Stimulated activated CD8-positive, alpha-beta memory T cell treated with anti-CD3 and anti-CD28 coated beads, Interleukin-15, amount 100 ng/mL, for 4 hours (primary cell): ENCODE results near the gene NTM.

Experiments
- DNase-seq, 2 donors: peaks; one replicate each; pipeline ENCODE4 v3.0.0-alpha.2; 2020; ENCODE audit warnings: low read depth in 2 of 2

NTM gene

GRCh38 chr11:131644204-131644795, 273.9 kb downstream of the NTM start:
- DNase-seq: no peak

- DNase-seq: no peak
Observed at GRCh38 chr11:131645237-131645636, 274.8 kb downstream of the NTM start.

DNA sequence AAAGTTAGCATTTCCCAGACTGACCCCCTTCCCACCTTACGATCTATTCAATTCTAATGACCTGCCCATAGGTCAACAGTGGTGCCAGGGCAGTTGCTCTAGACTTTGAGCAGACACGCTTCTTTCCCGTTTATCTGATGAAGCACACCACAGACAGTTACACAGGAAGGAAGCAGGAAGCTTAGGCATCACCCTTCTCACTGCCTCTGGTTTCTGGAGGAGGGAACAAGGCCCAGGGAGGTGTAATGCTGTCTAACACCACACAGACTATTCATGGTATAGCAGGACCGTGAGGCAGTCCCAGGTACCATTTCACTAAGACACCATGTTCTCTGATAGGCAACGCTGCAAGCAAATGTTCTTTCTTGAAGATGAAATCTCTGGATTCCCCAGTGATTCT, 279.4 kb downstream of the NTM start:
- no peak for DNase-seq

- DNase-seq: no peak
Observed at GRCh38 chr11:131652231-131652630, 281.8 kb downstream of the NTM start.

- DNase-seq: no peak
Observed at GRCh38 chr11:131653260-131653659, 282.8 kb downstream of the NTM start.

DNA sequence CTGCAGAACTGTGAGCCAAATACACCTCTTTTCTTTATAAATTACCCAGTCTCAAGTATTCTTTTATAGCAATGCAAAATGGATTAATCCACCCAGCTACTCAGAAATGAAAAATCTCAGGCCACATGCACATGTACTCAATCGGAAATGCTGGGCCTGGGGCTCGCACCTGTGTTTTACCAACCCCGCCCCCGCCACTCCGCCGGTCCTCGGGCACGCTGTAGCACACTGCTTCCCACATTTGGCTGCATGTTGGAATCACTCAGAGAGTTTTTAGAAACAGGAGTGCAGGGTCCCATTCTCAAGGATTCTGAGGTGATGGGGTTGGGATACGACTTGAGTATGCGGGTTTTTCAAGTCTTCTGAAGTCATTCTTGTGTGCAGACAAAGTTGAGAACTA, 284.4 kb downstream of the NTM start:
- no peak for DNase-seq

DNA sequence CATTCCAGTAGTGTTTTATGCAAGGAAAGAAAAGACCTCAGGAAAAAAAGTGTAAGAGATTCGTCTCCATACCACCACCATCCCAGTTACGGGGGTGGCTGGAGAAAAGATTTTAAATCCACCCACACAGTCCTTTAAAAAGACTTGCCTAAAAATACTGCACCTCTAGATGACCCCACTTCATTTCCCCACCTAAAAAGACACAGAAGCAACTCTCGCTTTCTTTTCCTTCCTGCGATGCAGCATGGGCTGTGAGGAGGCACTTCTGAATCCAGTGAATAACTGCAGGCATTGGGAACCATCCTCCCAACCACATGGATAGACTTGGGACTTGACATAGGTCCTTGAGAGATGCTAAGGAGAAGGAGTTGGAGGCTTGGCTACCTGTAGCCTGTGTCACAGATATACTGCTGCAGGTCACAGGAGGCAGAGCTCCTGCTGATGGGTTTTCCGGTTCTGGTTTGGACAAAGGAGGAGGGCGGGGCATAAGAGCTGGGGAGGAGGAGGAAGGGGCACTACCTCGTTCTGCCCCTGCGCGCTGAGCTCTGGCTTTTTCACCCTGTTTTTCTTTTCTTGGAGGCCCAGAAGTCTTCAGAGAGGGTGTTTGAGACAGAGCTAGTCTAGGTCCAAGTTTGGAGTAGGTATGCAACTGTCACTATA, 285.9 kb downstream of the NTM start:
- no peak for DNase-seq

- DNase-seq: no peak
Observed at GRCh38 chr11:131656839-131657211, 286.4 kb downstream of the NTM start.

GRCh38 chr11:131658414-131658813, 288.0 kb downstream of the NTM start:
- no peak for DNase-seq

GRCh38 chr11:131658952-131659351, 288.5 kb downstream of the NTM start:
- no peak for DNase-seq

- DNase-seq: no peak
Observed at GRCh38 chr11:131659931-131660330, 289.5 kb downstream of the NTM start.

- no peak for DNase-seq
Observed at GRCh38 chr11:131661132-131661531, 290.7 kb downstream of the NTM start.

DNA sequence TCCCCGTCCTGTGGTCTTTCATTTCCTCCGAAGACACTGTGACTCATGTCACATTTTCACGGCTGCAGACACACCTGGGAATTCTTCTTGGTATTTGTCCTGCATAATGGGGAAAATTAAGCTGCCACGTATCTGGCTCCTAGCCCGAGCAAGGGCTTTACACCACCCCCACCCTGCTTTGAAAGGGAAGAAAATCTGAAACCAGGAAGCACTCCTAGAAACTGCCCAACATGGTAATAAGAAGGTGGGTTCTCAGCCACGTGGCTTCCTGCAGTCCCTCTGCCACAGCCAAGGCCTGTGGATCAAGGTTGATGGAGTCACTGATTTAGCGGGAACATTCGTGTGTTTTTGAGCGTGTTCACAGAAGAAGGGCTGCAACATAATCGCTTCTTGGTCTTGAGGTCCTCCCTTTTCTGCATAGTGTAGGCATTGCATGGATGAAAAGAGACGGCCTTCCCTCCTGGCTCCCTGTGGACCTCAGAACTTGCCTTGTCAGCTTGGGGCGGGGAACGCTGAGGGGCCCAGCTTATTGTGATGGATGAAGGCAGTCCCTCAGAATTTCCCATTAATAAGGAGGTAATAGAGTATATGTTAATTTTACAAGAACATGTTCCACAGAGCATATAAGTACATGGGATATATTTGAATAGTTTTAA, 292.0 kb downstream of the NTM start:
- DNase-seq: no peak

DNA sequence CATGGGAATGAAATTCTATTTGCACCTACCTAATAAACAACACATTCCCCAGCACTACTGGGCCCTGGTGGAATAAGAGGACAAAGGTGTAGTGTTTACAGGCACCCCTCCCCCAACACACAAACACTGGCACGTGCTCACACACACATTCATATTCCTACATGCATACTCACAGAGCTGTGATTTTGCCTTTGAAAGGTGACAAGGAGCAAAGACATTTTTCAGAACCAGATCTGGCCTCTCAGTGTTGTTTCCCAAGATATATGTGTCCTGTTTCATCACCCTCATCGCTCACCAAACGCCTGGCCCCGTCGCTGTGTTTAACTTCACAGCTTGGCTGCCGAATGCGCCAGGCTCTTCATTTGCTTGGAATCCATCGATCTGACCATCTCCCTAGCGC, 292.6 kb downstream of the NTM start:
- no peak for DNase-seq

GRCh38 chr11:131663405-131664200, 293.2 kb downstream of the NTM start:
- DNase-seq: no peak

GRCh38 chr11:131664293-131664692, 293.9 kb downstream of the NTM start:
- DNase-seq: no peak

GRCh38 chr11:131664816-131665215, 294.4 kb downstream of the NTM start:
- DNase-seq: no peak

DNA sequence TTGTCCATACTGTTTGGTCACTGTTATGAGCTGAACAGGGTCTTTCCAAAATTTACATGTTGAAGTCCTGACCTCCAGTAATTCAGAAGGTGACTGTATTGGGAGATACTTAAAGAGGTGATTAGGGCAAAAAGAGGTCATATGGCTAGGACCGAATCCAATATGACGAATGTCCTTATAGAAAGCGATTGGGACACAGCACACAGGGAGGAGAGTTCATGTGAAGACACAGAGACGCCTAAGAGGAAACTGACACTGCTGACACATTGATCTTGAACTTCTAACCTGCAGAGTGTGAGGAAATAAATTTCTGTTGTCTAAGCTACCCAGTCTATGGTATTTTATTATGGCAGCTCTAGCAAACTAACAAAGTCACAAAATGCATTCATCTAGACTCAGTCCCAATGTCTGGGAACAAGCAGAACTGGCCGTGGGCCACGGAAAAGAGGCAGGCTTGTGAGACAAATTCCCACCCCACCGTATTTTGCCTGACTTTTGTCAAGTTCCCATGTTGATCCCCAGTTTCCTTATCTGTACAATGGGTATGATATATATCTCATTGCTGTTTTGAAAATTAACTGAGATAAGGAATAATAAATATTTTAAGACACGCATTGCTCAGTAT, 295.0 kb downstream of the NTM start:
- no peak for DNase-seq

- DNase-seq: no peak
Observed at GRCh38 chr11:131666006-131666405, 295.6 kb downstream of the NTM start.

GRCh38 chr11:131666617-131667016, 296.2 kb downstream of the NTM start:
- DNase-seq: no peak

- no peak for DNase-seq
Observed at GRCh38 chr11:131667566-131667965, 297.2 kb downstream of the NTM start.
